ENCODE measurements around the gene IGSF21.
A peak's percentile ranks its signal among the peaks of the same experiment; 100 is the strongest.

The IGSF21 gene

GRCh38 chr1:18417316-18418269 lies 310.0 kb downstream of the IGSF21 start:
- no peaks in the 10 kb centered on the region for H3K9me3 ChIP-seq (ENCODE audit: low read depth, low read length)
- no peak overlapping the region for H3K9ac ChIP-seq (ENCODE audit: insufficient read length)
- peak overlapping the region; percentile 2; the same call in 1 of the 2 replicates for H3K27ac ChIP-seq
- no peak for DNase-seq (ENCODE audit: low read depth, low spot score)
- no peaks in the 10 kb centered on the region for H3K36me3 ChIP-seq (ENCODE audit: insufficient read depth, low read length)
- no peak overlapping the region for H3K4me3 ChIP-seq
- no peak for TF ChIP-seq EZH2 (IDR thresholded peaks at IDR 0.05)
- no peak for TF ChIP-seq POLR2AphosphoS5 (IDR thresholded peaks at IDR 0.05; ENCODE audit: borderline replicate concordance, low read depth, low read length)
- no peak for TF ChIP-seq FOXP2 (optimal IDR thresholded peaks at IDR 0.05; ENCODE audit: control extremely low read depth, extremely low read length, insufficient read depth)

GRCh38 chr1:18419113-18419844 lies 311.7 kb downstream of the IGSF21 start:
- Histone ChIP-seq H3K36me3 (ENCODE audit: insufficient read depth, low read length) (no peaks in the 10 kb centered on the region), H3K9ac (ENCODE audit: insufficient read length) (no peak overlapping the region), H3K27ac (no peak overlapping the region), H3K4me3 (no peak overlapping the region), H3K9me3 (ENCODE audit: low read depth, low read length) (no peaks in the 10 kb centered on the region)
- TF ChIP-seq EZH2 (IDR thresholded peaks at IDR 0.05) = no peak
- TF ChIP-seq FOXP2 (optimal IDR thresholded peaks at IDR 0.05; ENCODE audit: control extremely low read depth, extremely low read length, insufficient read depth) = no peak
- TF ChIP-seq POLR2AphosphoS5 (IDR thresholded peaks at IDR 0.05; ENCODE audit: borderline replicate concordance, low read depth, low read length) = no peak
- DNase-seq (ENCODE audit: low read depth, low spot score) = no peak

GRCh38 chr1:18419845-18420184 lies 312.2 kb downstream of the IGSF21 start:
- H3K27ac ChIP-seq = no peak overlapping the region
- DNase-seq (ENCODE audit: low read depth, low spot score) = no peak
- TF ChIP-seq EZH2 (IDR thresholded peaks at IDR 0.05) = no peak
- TF ChIP-seq FOXP2 (optimal IDR thresholded peaks at IDR 0.05; ENCODE audit: control extremely low read depth, extremely low read length, insufficient read depth) = no peak
- no peak for TF ChIP-seq POLR2AphosphoS5 (IDR thresholded peaks at IDR 0.05; ENCODE audit: borderline replicate concordance, low read depth, low read length)
- no peak overlapping the region for H3K4me3 ChIP-seq
- no peaks in the 10 kb centered on the region for H3K36me3 ChIP-seq (ENCODE audit: insufficient read depth, low read length)
- H3K9ac ChIP-seq (ENCODE audit: insufficient read length) = no peak overlapping the region
- H3K9me3 ChIP-seq (ENCODE audit: low read depth, low read length) = no peaks in the 10 kb centered on the region

GRCh38 chr1:18422076-18422777 lies 314.6 kb downstream of the IGSF21 start:
- H3K9ac ChIP-seq (ENCODE audit: insufficient read length) = no peak overlapping the region
- no peak overlapping the region for H3K4me3 ChIP-seq
- no peak for DNase-seq (ENCODE audit: low read depth, low spot score)
- no peaks in the 10 kb centered on the region for H3K9me3 ChIP-seq (ENCODE audit: low read depth, low read length)
- no peak overlapping the region for H3K27ac ChIP-seq
- H3K36me3 ChIP-seq (ENCODE audit: insufficient read depth, low read length) = no peaks in the 10 kb centered on the region
- TF ChIP-seq POLR2AphosphoS5 (IDR thresholded peaks at IDR 0.05; ENCODE audit: borderline replicate concordance, low read depth, low read length) (no peak), FOXP2 (optimal IDR thresholded peaks at IDR 0.05; ENCODE audit: control extremely low read depth, extremely low read length, insufficient read depth) (no peak), EZH2 (IDR thresholded peaks at IDR 0.05) (no peak)

GRCh38 chr1:18422954-18423353 lies 315.4 kb downstream of the IGSF21 start:
- no peaks in the 10 kb centered on the region for H3K36me3 ChIP-seq (ENCODE audit: insufficient read depth, low read length)
- H3K9me3 ChIP-seq (ENCODE audit: low read depth, low read length) = no peaks in the 10 kb centered on the region
- TF ChIP-seq POLR2AphosphoS5 (IDR thresholded peaks at IDR 0.05; ENCODE audit: borderline replicate concordance, low read depth, low read length) (no peak), FOXP2 (optimal IDR thresholded peaks at IDR 0.05; ENCODE audit: control extremely low read depth, extremely low read length, insufficient read depth) (no peak), EZH2 (IDR thresholded peaks at IDR 0.05) (no peak)
- no peak overlapping the region for H3K4me3 ChIP-seq
- H3K9ac ChIP-seq (ENCODE audit: insufficient read length) = no peak overlapping the region
- DNase-seq (ENCODE audit: low read depth, low spot score) = no peak
- H3K27ac ChIP-seq = no peak overlapping the region

- Histone ChIP-seq H3K9me3 (ENCODE audit: low read depth, low read length) (no peaks in the 10 kb centered on the region), H3K4me3 (no peak overlapping the region), H3K9ac (ENCODE audit: insufficient read length) (no peak overlapping the region), H3K36me3 (ENCODE audit: insufficient read depth, low read length) (no peaks in the 10 kb centered on the region), H3K27ac (no peak overlapping the region)
- no peak for TF ChIP-seq FOXP2 (optimal IDR thresholded peaks at IDR 0.05; ENCODE audit: control extremely low read depth, extremely low read length, insufficient read depth)
- TF ChIP-seq EZH2 (IDR thresholded peaks at IDR 0.05) = no peak
- TF ChIP-seq POLR2AphosphoS5 (IDR thresholded peaks at IDR 0.05; ENCODE audit: borderline replicate concordance, low read depth, low read length) = no peak
- DNase-seq (ENCODE audit: low read depth, low spot score) = no peak
Measured at GRCh38 chr1:18426580-18426979, 319.0 kb downstream of the IGSF21 start.

Data from SK-N-MC (cell line).